Stimulated activated CD4-positive, alpha-beta T cell treated with anti-CD3 and anti-CD28 coated beads, Interleukin-4, amount 100 ng/mL, for 1 hour (primary cell): ENCODE measurements around the gene ZNF362.

ENCODE experiments used
- DNase-seq: peaks from one replicate; pipeline ENCODE4 v3.0.0-alpha.2; 2020

Gene ZNF362

DNA sequence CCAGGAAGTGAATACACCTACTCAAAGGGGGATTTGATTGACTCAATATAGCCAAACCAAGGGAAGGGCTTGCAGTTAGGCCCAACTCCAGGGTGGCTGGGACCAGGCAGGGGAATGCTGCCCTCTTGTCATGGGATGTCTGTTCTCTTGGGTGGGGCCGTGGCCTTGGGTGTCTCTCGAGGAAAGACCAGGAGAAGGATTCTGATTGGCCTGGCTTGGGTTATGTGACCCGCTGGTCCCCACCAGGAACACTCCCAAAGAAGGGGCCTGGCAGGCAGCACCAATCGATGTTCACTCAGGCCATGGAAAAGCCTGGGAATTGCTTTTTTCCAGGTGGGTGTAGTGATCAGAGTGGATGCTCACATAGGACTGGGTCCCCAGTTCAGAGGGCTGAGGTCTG lies 10.1 kb upstream of the ZNF362 start:
- DNase-seq = no peak

GRCh38 chr1:33247545-33247944 lies 8.7 kb upstream of the ZNF362 start:
- no peak for DNase-seq

DNA sequence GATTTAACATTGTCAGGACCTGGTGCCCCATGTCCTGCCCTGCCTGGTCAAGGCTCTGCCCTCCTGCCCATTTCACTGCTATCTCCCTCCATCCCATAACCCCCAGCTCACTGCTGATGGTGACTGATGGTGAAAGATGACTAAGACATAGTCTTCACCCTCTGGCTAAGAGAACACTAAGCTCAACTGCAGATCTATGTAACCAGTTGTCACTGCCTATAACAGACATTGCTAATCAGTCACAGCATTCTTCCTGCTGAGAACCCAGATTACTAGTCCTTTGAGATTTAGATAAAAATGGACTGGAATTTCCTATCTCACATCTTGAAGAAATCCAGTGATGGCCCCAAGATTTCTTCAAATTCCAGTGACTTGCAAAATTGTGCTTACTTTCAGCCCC lies 8.0 kb upstream of the ZNF362 start:
- no peak for DNase-seq

GRCh38 chr1:33249422-33249821 lies 6.9 kb upstream of the ZNF362 start:
- DNase-seq = no peak

DNA sequence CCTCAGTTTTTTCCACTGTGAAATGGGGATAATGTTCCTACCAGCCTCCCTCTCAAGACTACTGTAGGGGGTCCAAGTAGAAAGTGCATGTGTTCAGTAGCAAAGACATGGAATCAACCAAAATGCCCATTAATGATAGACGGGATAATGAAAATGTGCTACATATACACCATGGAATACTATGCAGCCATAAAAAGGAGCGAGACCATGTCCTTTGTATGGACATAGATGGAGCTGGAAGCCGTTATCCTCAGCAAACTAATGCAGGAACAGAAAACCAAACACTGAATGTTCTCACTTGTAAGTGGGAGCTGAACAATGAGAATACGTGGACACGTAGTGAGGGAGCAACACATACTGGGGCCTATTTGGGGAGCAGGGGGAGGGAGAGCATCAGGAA lies 6.1 kb upstream of the ZNF362 start:
- DNase-seq = no peak

DNA sequence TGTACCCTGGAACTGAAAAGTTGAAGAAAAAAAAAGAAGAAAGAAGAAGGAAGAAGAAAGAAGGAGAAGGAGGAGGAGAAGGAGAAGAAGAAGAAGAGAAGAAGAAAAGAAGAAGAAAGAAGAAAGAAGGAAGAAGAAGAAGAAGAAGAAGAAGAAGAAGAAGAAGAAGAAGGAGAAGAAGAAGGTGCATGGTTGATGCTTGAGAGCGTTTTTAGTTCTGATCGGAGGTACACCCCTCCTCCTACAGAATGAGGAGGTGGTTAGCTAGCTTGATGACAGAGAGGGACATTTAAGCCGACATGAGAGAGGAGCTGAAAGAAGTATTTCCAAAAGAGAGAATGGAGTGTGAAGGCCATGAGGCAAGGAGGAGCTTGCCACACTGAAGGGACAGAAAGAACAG lies 5.6 kb upstream of the ZNF362 start:
- DNase-seq = no peak

DNA sequence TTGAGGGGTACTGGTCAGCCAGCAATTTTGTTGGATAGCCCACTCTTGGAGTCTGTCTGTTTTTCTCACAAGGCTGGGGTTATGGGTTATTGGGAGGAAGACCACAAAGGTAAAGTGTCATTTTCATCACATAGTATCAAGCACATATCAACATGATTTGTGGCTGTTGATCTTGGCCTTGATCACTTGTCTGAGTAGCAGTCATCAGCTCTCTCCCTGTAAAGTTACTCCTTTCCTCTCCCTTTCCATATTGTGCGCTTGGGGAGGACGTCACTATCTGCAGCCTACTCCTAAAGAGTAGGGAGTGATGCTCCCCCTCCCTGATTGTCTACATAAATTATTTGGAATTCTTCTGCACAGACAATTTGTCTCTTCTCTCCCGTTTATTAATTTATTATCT lies 1.8 kb upstream of the ZNF362 start:
- no peak for DNase-seq

DNA sequence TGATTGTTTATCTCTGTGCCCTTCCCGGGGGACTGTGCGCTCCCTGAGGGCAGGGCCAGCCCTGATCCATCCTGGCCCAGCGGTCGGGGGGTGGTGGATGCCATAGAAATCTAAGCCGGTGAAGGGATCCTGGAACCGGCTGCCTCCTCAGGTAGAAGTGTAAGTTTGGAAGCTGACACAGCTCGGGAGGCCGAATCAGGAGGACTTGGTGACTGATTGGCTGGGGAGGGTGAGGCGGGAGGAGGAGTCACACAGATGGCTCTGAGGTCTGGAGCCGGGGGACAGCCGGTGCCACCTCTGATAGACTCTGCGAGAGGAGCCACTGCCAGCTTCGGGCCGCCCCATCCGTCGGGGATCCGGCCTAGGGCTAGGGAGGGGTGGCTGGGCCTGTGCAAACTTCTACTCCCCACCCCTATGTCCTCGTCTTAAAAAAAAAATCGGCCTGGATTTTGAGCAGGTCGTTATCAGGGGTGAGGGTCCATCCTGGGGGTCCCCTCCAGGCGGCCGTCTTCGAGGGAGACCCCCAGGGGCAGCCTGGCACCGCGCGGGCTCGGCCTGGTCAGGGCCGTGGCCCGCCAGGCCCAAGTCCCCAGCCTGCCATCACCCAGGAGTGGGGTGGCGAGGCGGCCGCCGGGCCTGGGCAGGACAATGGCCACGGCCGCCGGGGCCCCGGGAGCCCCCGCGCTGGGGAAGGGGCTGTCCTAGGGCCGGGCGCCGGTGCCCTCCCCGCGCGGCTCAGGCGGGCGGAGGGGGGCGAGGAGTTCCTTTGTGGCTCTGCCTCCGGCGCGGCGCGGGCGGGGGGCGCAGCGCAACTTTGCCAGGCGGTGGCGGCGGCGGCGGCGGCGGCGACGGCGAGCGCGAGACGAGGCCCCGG lies 708 bp upstream of the ZNF362 start:
- peak; percentile 49 for DNase-seq

- no peak for DNase-seq
These were observed 146 bp upstream of the ZNF362 start for GRCh38 chr1:33256221-33256470.

DNA sequence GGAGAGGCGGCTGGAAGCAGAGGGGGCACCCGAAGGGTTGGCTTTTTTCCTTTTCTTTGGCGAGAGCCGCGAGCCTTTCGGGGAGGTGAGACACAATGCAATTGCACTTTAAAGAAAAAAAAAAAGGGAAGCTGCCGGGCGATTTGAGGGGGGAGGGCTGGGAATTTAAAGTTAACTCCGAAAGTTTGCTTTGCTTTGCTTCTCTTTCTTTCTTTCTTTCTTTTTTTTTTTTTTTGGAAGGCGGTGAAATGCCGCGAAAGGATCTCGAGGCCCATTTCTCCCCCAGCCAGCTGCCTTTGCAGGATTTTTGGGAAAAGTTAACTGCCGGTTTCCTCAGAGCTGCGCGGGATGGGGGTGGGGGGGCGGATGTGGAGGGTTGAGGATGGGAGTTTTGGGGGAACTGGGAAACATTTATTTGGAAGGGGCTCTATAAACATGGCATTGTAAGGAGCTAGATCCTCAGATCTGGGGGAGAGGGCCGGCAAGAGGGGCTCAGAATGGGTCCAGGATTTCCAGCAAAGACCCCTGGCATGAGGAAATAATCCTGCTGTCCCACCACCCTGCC lies 997 bp downstream of the ZNF362 start:
- DNase-seq = no peak

GRCh38 chr1:33257772-33258712 lies 1.8 kb downstream of the ZNF362 start:
- DNase-seq = no peak

- no peak for DNase-seq
These were observed 2.5 kb downstream of the ZNF362 start for GRCh38 chr1:33258788-33259274.

- no peak for DNase-seq
These were observed 3.6 kb downstream of the ZNF362 start for GRCh38 chr1:33259879-33260278.

- no peak for DNase-seq
These were observed 4.1 kb downstream of the ZNF362 start for GRCh38 chr1:33260439-33260838.

DNA sequence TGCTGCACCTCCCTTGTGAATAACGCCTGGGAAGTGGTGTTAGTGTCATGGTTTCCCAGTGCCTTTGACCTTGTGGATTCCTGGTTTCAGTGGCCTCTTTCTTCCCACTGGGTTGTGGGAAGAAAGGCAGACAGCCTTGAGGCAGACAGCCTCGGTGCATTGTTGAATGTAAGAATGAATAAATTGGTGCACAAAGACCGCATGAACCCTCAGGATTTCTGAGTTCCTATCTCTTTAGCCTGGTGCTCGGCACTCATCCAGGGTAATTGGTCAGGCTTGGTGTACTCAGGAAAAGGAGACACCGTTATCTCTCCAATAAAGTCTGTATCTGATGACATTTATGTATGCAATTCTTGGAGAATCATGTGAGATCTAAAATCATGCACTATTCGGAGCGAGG lies 5.1 kb downstream of the ZNF362 start:
- DNase-seq = no peak

DNA sequence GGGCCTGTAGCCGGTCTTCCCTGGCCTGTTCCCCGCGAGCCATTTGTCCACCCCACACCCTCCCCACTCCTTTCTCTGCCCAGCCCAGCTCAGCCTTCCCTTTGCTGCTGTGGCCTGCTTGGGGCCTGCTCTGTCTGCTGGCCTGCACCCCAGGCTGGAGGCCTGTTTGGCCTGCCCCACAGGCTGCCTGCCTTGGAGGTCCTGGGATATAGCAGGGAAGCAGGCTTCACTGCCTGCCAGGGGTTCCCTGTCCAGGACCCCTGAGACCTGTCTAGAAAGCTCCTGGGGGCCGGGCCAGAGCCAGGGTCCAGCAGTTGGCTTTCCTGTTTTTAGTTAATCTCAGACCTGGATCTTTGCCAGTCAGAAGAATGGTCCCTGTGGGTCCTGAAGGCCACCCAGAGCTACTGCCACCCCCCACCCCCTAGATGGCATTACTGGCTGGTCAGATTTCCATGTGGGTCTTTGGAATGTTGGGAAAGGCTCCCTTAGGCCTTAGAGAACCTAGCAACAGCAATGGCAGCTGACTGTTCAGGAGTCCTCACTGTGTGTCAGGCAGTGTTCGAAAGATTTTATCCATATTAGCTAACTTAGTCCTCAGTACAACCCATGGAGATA lies 7.7 kb downstream of the ZNF362 start:
- DNase-seq = no peak

GRCh38 chr1:33265780-33266605 lies 9.7 kb downstream of the ZNF362 start:
- no peak for DNase-seq

DNA sequence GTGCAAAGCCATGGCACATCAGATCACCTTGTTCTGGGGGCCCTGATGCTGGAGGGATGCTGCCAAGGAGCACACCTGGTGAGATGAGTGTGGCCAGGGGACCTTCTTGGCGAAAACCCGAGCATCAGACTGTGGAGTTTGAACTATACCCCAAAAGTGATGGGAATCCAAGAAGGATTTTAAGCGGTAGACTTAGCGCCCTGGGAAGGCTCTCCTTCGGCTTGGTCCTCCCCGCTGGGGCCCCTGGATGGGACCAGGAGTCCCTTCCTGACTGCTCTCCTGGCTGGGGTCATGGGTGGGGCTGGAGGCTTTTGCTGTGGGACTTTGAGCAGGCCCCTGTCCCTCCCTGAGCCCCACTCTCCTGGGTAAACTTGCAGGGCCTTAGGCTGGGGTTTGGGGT lies 10.5 kb downstream of the ZNF362 start:
- no peak for DNase-seq

DNA sequence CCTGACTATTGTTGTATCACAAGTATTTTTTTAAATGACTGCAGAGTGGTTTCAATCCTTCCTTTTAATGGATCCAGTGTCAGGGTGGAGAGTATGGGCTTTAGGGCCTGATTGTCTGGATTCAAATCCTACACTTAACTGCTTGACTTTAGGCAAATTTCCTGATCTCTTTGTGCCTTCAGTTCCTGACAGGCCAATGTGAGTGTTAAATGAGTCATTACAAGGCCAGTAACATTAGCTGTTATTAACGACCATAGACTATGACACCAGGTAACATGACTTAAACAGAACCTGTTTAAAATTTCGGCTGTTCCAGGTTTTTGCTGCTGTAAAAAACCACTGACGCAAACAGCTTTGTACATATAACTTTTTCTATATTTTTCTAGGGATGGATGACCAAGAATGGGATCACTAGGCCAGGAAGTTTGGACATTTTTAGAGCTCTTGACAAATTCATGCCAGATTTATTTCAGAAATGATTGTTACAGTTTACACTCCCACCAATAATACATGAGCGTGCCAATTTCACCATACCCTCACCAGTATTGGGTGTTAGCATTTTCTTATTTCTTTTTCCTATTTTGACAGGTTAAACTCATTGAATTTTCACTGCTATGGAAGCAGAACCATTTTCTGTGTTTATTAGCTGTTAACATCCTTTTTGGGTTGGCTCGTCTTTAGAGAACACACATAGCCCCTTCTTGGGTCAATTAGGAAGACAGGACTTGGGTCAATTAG lies 11.3 kb downstream of the ZNF362 start:
- DNase-seq = no peak

GRCh38 chr1:33268457-33268856 lies 12.2 kb downstream of the ZNF362 start:
- no peak for DNase-seq

DNA sequence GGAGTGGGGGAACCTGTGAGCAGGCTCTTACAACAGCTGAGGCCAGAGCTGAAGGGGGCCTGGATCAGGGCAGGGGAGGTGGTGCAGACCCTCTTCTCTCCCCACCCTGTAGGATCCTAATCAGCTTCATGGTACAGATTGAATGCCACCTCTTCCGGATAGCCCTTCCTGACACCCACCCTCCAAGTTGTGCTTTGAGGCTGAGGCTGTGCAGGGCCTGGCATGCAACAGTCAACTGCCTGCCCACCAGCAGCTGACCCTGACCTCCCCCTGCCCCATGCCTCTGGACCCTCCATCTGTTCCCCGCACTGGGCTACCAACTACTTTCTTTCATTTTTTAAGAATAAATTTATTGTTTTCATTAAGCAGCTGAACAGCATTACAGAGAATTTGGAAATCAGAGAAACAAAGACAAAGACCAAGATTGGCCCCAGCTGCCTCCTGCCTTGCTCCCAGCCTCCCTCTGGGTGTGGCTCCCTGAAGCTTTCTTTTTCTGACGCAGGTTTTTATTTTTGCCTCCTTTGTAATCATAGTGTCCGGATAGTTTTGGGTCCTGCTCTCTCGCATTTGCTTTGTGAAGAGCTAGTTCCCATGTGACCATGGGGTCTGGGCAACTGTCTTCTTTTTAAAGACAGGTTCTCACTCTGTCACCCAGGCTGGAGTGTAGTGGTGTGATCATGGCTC lies 12.8 kb downstream of the ZNF362 start:
- no peak for DNase-seq
